Epithelial cell of umbilical artery (primary cell): ENCODE measurements around the gene FBXW4. TPM values are rescaled to one million over a fixed set of nuclear protein-coding genes. Genes with fewer than 3 reads are reported as not detected.

ENCODE experiments used
- total RNA-seq: library from RNA; depleted of rRNA; stranded (reverse); fragments of >200 nt; gene quantifications from 2 replicates; pipeline ENCODE4 v1.2.3, GENCODE V29; 2014

Gene FBXW4
- total RNA-seq, result 28.6 and 30.1 TPM in 2 replicates

GRCh38 chr10:101694674-101695403 is at the start of gene FBXW4:
TSS of gene FBXW4 (minus strand) at chr10:101695170. CDS start at chr10:101695105, 65 bp downstream.

GRCh38 chr10:101587725-101588653 is 107.0 kb downstream of the FBXW4 start, which contains the start of the genes DPCD and POLL:
TSS of gene DPCD (plus strand) at chr10:101588321. CDS start at chr10:101588337, 16 bp downstream.
TSS of gene POLL (minus strand) at chr10:101588257. CDS start at chr10:101587360, 897 bp downstream.

Other genes with a start within 250 kb of the FBXW4 start
- 7.1 and 9.6 TPM in 2 replicates for gene POLL, start 106.9 kb downstream of the FBXW4 start, total RNA-seq
- 62.0 and 67.6 TPM in 2 replicates for gene DPCD, start 106.8 kb downstream of the FBXW4 start, total RNA-seq
- not detected in 2 replicates for gene FGF8, start 80.9 kb upstream of the FBXW4 start, total RNA-seq
- 176 and 236 TPM in 2 replicates for gene NPM3, start 88.3 kb upstream of the FBXW4 start, total RNA-seq
- gene OGA, start 123.3 kb upstream of the FBXW4 start, total RNA-seq, result 108 and 115 TPM in 2 replicates
- under 0.01 and 0.30 TPM in 2 replicates for gene KCNIP2, start 148.6 kb upstream of the FBXW4 start, total RNA-seq